Stimulated activated CD8-positive, alpha-beta memory T cell treated with anti-CD3 and anti-CD28 coated beads, Interleukin-12 subunit alpha, Interleukin-12 subunit beta, amount 100 ng/mL, for 1 hour (primary cell): Measurements from ENCODE around the gene OR2T2.
"Not testable (repeated sequence)": the region's sequence is repeated elsewhere in the genome, so short reads cannot be mapped to it uniquely, and the experiment has no call there.

Experiments
- DNase-seq: peaks from one replicate; pipeline ENCODE4 v3.0.0-alpha.2; 2020; ENCODE audit warnings: low read depth

The OR2T2 gene

DNA sequence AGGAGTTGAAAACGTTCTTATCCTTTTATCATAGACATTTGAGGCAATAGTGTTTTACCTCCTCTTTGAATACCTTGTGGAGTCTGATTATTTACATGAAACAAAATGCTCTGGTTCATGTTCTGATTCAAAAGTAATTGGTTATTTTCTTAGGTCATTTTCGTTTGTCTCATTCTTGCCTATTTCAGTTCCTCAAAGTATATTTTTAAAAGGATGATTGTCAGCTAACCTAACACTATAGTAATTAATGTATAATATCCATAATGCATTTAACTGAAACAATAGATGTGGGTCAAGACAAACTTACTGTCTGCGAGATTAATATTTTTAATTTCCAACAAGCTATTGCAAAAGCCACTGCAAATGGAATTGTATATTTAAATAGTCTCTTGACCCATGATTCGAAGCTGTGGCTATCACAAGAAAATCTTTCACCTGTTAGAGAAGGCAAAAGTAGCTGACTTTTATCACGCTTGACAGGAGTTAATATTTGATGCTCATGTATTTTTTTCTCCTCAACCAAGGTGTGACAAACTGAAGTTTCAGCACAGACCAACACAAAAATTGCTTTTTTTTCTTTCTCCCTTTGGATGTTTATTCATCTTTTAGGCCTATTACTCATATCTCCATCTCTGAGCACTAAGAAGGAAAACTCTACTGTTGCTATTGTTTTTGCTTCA is 5.2 kb downstream of the OR2T2 start:
- DNase-seq = not testable (repeated sequence)

GRCh38 chr1:248453619-248454018 is 8.2 kb downstream of the OR2T2 start:
- DNase-seq = not testable (repeated sequence)

DNA sequence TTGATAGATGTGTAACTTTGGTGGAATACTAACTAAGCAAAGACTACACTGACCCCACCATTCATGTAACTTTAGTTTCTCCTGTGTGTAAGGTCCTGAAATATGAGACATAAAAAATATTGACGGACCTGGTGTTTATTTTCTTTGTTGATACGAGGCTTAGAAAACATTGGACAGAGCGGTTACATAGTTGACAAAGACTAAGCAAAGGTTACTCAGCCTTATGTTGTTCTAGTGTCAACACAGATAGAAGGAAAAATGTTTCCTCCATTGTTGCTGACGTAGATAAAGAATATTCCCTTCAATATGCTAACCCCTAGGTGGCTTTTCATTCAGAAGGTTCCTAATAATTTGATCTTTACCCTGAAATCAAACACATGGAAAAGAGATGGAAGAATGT is 9.6 kb downstream of the OR2T2 start:
- not testable (repeated sequence) for DNase-seq

DNA sequence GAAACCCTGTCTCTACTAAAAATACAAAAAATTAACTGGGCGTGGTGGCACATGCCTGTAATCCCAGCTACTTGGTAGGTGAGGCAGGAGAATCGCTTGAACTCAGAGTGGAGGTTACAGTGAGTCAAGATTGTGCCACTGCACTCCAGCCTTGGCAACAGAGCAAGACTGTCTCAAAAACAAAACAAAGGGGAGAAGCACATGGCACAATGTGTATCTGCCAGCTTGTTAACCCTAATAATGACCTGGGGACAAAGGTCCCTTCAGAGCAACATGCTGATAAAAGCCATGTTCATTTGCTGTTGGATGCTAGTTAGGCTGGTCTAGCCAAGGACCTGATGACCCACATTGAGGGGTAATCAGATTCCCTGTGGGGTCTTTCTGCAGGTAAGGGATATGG is 11.2 kb downstream of the OR2T2 start:
- DNase-seq = not testable (repeated sequence)

GRCh38 chr1:248459117-248459516 is 13.7 kb downstream of the OR2T2 start:
- DNase-seq = not testable (repeated sequence)

GRCh38 chr1:248471154-248471553 is 25.7 kb downstream of the OR2T2 start:
- no peak for DNase-seq

- not testable (repeated sequence) for DNase-seq
Measured at GRCh38 chr1:248472111-248472510, 26.7 kb downstream of the OR2T2 start.

GRCh38 chr1:248473051-248473450 is 27.6 kb downstream of the OR2T2 start, which contains the start of gene OR2T3:
OR2T3 (plus strand) TSS chr1:248473351; CDS start chr1:248473351, 0 bp downstream.
- not testable (repeated sequence) for DNase-seq

DNA sequence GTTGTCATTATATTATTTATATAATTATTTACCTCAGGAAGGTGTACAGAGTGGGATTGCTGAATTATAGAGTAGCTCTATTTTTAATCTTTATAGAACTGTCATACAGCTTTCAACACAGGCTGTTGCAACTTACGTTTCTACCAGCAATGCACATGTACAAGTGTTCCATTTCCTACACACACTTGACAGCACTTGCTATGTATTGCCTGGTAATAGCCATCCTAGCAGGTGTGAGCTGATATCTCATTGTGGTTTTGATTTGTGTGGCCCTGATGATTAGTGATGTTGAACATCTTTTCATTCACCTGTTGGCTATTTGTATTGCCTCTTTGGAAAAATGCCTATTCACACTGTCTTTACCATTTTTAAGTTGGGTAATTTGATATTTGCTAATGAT is 30.2 kb downstream of the OR2T2 start:
- not testable (repeated sequence) for DNase-seq

GRCh38 chr1:248481686-248482579 is 36.5 kb downstream of the OR2T2 start:
- not testable (repeated sequence) for DNase-seq

DNA sequence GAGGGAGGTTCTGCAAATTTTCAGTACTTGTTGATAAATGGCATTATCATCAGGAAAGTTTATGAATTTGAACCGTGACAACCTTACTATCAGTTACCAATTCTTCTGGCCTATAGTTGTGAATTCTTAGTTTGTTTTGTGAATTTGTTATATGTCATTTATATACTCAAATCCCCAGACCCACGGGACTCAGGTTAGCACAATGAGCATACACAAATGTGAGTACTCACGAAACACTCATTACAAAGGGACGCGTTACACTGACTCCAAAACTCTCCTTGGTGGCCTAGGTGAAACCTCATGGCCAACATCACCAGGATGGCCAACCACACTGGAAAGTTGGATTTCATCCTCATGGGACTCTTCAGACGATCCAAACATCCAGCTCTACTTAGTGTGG is 42.9 kb downstream of the OR2T2 start, which contains the start of gene OR2T5:
Gene OR2T5 (plus strand): TSS at position 301 of the 400 bp plus-strand sequence. CDS start 0 bp downstream, at position 301.
- not testable (repeated sequence) for DNase-seq

- DNase-seq = not testable (repeated sequence)
Measured at GRCh38 chr1:248496661-248497060, 51.2 kb downstream of the OR2T2 start.

- DNase-seq = not testable (repeated sequence)
Measured at GRCh38 chr1:248500305-248501035, 55.0 kb downstream of the OR2T2 start.
